Transverse colon (tissue), 4 donors: Measurements from ENCODE around the gene IER2. TPM values are rescaled to one million over a fixed set of nuclear protein-coding genes. Genes with fewer than 3 reads are reported as not detected.

Experiments used
- DNase-seq: peaks from one replicate; pipeline ENCODE4 v3.0.0-alpha.2; 2019
- H3K27ac ChIP-seq, 4 donors: fragments of 200-600 bp; sonication (generic); 2 replicates each; pipeline ENCODE4 v1.5.1; 2016 to 2018; ENCODE audit warnings: inconsistent platforms in 4 of 4
- H3K27me3 ChIP-seq: fragments of 200-600 bp; sonication (generic); 2 replicates; pipeline ENCODE4 v1.5.1; 2017; ENCODE audit warnings: inconsistent platforms
- H3K36me3 ChIP-seq, 4 donors: fragments of 200-600 bp; sonication (generic); 2 replicates each; pipeline ENCODE4 v1.5.1; 2017 to 2019; ENCODE audit warnings: inconsistent platforms in 4 of 4
- H3K4me1 ChIP-seq, 4 donors: fragments of 200-600 bp; sonication (generic); 2 replicates each; pipeline ENCODE4 v1.5.1; 2017 to 2020; ENCODE audit warnings: inconsistent platforms in 4 of 4
- H3K4me3 ChIP-seq, 4 donors: fragments of 200-600 bp; sonication (generic); 1 replicate in 1 of 4; 2 replicates in 3 of 4; pipeline versions ENCODE4 v1.5.1 to v1.6.1; 2017 to 2019; ENCODE audit warnings: inconsistent platforms in 4 of 4
- H3K9me3 ChIP-seq, 2 donors: fragments of 200-600 bp; sonication (generic); 2 replicates each; pipeline ENCODE4 v1.5.1; 2017 to 2019; ENCODE audit warnings: inconsistent platforms in 2 of 2
- CTCF ChIP-seq, 5 experiments: fragments of 200-600 bp in 3 of 5; fragments of 450-650 bp in 2 of 5; sonication (generic) in 3 of 5; IDR thresholded peaks; 1 replicate in 2 of 5; 2 replicates in 3 of 5; pipeline ENCODE4 v1.5.1; 2016 to 2017; ENCODE audit warnings: antibody characterized with exemption in 5 of 5, inconsistent platforms in 3 of 5, mild to moderate bottlenecking in 2 of 5, moderate library complexity in 1 of 5
- EP300 ChIP-seq: sonication (generic); formaldehyde crosslinking; IDR thresholded peaks from one replicate; pipeline ENCODE4 v1.6.1; 2017; ENCODE audit warnings: antibody characterized with exemption, low read depth
- POLR2A ChIP-seq: fragments of 450-650 bp; IDR thresholded peaks from one replicate; pipeline ENCODE4 v1.6.1; 2016; ENCODE audit warnings: antibody characterized with exemption, mild to moderate bottlenecking, moderate library complexity
- POLR2AphosphoS5 ChIP-seq, 3 donors: sonication (generic); formaldehyde crosslinking; IDR thresholded peaks; one replicate each; pipeline ENCODE4 v1.6.1; 2016; ENCODE audit warnings: antibody characterized with exemption in 3 of 3
- WGBS, 2 donors: methylation state at CpG; one replicate each; pipeline ENCODE4 v1.1.5; 2018; ENCODE audit warnings: low coverage in 1 of 2; 5-methylcytosine and 5-hydroxymethylcytosine counted together
- in situ Hi-C, 4 donors: fragments of 200-750 bp; cut with MboI; loops; one replicate each; pipeline versions ENCODE4 v1.15.0 to v1.15.1; 2017; ENCODE audit warnings: low sequenced_read_pairs in 3 of 4, low pct_ligation_motif_present in 1 of 4, low pct_unique_long_range_greater_than_20kb in 1 of 4
- intact Hi-C: fragments of 100-400 bp; cut with DNase I; formaldehyde crosslinking; loops from one replicate; pipeline ENCODE4 v1.15.1; 2023; ENCODE audit warnings: low total_unique reads
- total RNA-seq, 4 donors: library from RNA; depleted of rRNA; stranded (reverse); fragments of >200 nt; gene quantifications; one replicate each; pipeline ENCODE4 v1.1.0, GENCODE V29; 2016

IER2 gene
- total RNA-seq, 4 donors from 2014 or later, result 184 to 503 (median 244) TPM

- 92% methylated on average over 9 of the region's 9 CpGs; no CpG with 5 or more reads in 1 of the 2 donors for whole genome bisulfite sequencing, 2 donors
Measured at GRCh38 chr19:13129384-13129783, 20.8 kb upstream of the IER2 start.

GRCh38 chr19:13130886-13131490 lies 19.2 kb upstream of the IER2 start:
- intact Hi-C loops, result no loop called here
- no peak for TF ChIP-seq CTCF (IDR thresholded peaks at IDR 0.05)
- TF ChIP-seq POLR2A, result no peak
- no peak for TF ChIP-seq EP300
- no peak for TF ChIP-seq POLR2AphosphoS5 (IDR thresholded peaks at IDR 0.05)
- DNase-seq, result no peak
- Histone ChIP-seq H3K36me3 (peaks cover 0 to 7% (median 3%) of the 10 kb centered on the region in 4 donors), H3K27ac (no peak overlapping the region), H3K4me1 (peaks cover 0 to 3% (median 0%) of the 10 kb centered on the region in 4 donors), H3K27me3 (no peaks in the 10 kb centered on the region), H3K9me3 (no peaks in the 10 kb centered on the region), H3K4me3 (no peak overlapping the region)
- WGBS, 2 donors, result 29 to 54% methylated on average over 1 to 3 of the region's 3 CpGs
- in situ Hi-C loops, result no loop called here

More at GRCh38 chr19:13129384-13129783, 20.8 kb upstream of the IER2 start:
- H3K9me3 ChIP-seq, result no peaks in the 10 kb centered on the region
- no peak overlapping the region for H3K4me3 ChIP-seq
- no peaks in the 10 kb centered on the region for H3K27me3 ChIP-seq
- intact Hi-C loops (loop anchor here (5.0 kb wide), 1 partner anchor 133 kb away; no protein-coding TSS in a partner anchor), in situ Hi-C loops (no loop called here)
- TF ChIP-seq EP300, result no peak
- no peak for TF ChIP-seq POLR2AphosphoS5 (IDR thresholded peaks at IDR 0.05)
- TF ChIP-seq POLR2A, result no peak
- no peak for TF ChIP-seq CTCF (IDR thresholded peaks at IDR 0.05)
- DNase-seq, result no peak
- no peak overlapping the region for H3K27ac ChIP-seq
- H3K4me1 ChIP-seq, result peaks cover 0 to 3% (median 0%) of the 10 kb centered on the region in 4 donors
- no peaks in the 10 kb centered on the region for H3K36me3 ChIP-seq

GRCh38 chr19:13132471-13133180 lies 17.6 kb upstream of the IER2 start:
- TF ChIP-seq EP300 (no peak), POLR2A (no peak), CTCF (IDR thresholded peaks at IDR 0.05) (no peak), POLR2AphosphoS5 (IDR thresholded peaks at IDR 0.05) (no peak)

GRCh38 chr19:13133241-13133870 lies 16.9 kb upstream of the IER2 start:
- Histone ChIP-seq H3K36me3 (peaks cover 0 to 29% (median 7%) of the 10 kb centered on the region in 4 donors), H3K4me3 (no peak overlapping the region), H3K9me3 (no peaks in the 10 kb centered on the region), H3K27me3 (no peaks in the 10 kb centered on the region), H3K27ac (no peak overlapping the region), H3K4me1 (peaks cover 0 to 3% (median 0%) of the 10 kb centered on the region in 4 donors)
- 78 to 81% methylated on average over 7 to 12 of the region's 12 CpGs for WGBS, 2 donors
- intact Hi-C loops (no loop called here), in situ Hi-C loops (no loop called here)
- DNase-seq, result no peak
- TF ChIP-seq EP300 (no peak), POLR2AphosphoS5 (IDR thresholded peaks at IDR 0.05) (no peak), POLR2A (no peak), CTCF (IDR thresholded peaks at IDR 0.05) (no peak)

More at GRCh38 chr19:13132471-13133180, 17.6 kb upstream of the IER2 start:
- in situ Hi-C loops, result no loop called here
- Histone ChIP-seq H3K4me1 (peaks cover 0 to 3% (median 0%) of the 10 kb centered on the region in 4 donors), H3K4me3 (no peak overlapping the region), H3K9me3 (no peaks in the 10 kb centered on the region), H3K27ac (no peak overlapping the region), H3K27me3 (no peaks in the 10 kb centered on the region), H3K36me3 (peaks cover 0 to 22% (median 7%) of the 10 kb centered on the region in 4 donors)
- intact Hi-C loops, result no loop called here
- no peak for DNase-seq
- WGBS, 2 donors, result 81 to 100% methylated on average over 2 to 8 of the region's 8 CpGs
